ENCODE results near the gene TMEM184C.

TMEM184C gene

DNA sequence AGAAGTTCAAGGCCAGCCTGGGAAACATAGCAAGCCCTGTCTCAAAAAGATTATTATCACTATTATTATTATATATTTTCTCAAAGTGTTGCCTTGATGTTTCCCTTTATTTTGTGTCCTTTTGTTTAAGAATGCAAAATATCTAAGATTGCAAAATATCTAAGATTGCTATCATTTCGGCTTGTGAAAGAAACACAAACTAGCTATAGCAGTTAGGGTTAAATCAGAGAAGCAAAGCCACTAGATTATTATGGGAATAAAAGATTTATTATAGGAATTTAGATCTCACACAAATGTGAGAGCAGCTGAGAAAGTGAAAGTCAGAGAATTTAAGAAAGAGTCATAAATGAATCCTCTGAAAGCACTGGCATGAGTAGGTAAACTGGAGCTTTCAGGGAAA, 18.0 kb upstream of the TMEM184C start:
- TF ChIP-seq CTCF (IDR thresholded peaks at IDR 0.05; ENCODE audit: low read depth, low read length): no peak

DNA sequence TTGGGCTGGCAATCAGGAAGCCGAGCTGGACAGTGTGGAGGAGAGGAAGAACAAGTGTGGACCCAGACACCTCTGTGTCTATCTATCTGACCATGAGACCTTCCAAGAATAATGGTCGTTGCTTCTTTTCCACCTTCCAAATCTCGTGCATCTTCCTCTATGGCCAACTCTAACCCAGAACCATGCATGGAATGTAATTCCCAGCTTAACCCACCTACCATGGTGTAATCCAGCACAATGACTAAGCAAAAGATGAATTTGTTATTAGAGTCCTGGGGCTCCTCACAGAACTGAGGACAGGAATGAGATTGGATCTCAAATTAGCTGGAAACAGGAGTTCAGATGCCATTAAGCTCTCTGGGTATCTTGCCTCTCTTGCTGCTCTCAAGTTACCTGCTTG, 17.4 kb upstream of the TMEM184C start:
- no peak for TF ChIP-seq CTCF (IDR thresholded peaks at IDR 0.05; ENCODE audit: low read depth, low read length)
- H3K4me3 ChIP-seq (ENCODE audit: low read depth, low read length): no peak overlapping the region

More for the DNA sequence above, 18.0 kb upstream of the TMEM184C start:
- no peak overlapping the region for H3K4me3 ChIP-seq (ENCODE audit: low read depth, low read length)

DNA sequence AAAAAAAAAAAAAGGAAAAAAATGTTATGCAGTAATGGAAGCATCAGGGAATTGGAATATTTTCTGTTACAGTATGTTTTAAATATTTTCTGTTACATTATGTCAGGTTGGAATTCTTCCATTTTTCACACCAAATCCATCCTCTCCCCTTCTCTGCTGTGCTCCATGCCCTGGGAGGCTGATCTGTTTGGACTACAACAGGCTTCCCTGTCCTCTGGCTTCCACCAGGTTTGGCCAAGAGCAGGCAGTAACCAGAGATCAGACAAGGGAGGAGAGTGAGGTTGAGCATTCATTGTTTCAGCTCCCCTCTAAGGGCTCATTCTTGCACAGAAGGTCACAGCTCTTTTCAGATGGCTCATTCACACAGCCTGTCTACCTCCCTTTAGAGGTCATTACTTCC, 11.7 kb upstream of the TMEM184C start:
- no peak overlapping the region for H3K4me3 ChIP-seq (ENCODE audit: low read depth, low read length)
- no peak for TF ChIP-seq CTCF (IDR thresholded peaks at IDR 0.05; ENCODE audit: low read depth, low read length)

GRCh38 chr4:147607471-147607870, 9.7 kb upstream of the TMEM184C start:
- no peak overlapping the region for H3K4me3 ChIP-seq (ENCODE audit: low read depth, low read length)
- no peak for TF ChIP-seq CTCF (IDR thresholded peaks at IDR 0.05; ENCODE audit: low read depth, low read length)

- H3K4me3 ChIP-seq (ENCODE audit: low read depth, low read length): no peak overlapping the region
- no peak for TF ChIP-seq CTCF (IDR thresholded peaks at IDR 0.05; ENCODE audit: low read depth, low read length)
These were observed 6.5 kb upstream of the TMEM184C start for GRCh38 chr4:147610686-147611085.

DNA sequence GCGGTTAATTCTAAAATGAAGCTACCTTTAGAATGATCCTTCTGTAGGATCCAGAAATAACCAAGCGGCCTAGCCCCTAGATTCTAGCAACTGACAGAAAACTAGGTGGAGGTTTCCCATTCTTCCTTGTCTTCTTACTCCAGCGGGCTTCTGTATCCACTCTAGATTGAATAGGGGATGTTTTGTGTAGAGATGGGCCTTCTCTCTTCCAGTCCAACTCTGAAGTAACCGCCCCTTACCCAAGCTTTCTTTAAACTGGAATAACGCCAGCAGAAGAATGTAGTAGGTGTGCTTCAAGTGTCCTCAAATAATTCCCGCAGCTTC, 386 bp upstream of the TMEM184C start:
- H3K4me3 ChIP-seq (ENCODE audit: low read depth, low read length): peak overlapping the region; percentile 93
- no peak for TF ChIP-seq CTCF (IDR thresholded peaks at IDR 0.05; ENCODE audit: low read depth, low read length)

DNA sequence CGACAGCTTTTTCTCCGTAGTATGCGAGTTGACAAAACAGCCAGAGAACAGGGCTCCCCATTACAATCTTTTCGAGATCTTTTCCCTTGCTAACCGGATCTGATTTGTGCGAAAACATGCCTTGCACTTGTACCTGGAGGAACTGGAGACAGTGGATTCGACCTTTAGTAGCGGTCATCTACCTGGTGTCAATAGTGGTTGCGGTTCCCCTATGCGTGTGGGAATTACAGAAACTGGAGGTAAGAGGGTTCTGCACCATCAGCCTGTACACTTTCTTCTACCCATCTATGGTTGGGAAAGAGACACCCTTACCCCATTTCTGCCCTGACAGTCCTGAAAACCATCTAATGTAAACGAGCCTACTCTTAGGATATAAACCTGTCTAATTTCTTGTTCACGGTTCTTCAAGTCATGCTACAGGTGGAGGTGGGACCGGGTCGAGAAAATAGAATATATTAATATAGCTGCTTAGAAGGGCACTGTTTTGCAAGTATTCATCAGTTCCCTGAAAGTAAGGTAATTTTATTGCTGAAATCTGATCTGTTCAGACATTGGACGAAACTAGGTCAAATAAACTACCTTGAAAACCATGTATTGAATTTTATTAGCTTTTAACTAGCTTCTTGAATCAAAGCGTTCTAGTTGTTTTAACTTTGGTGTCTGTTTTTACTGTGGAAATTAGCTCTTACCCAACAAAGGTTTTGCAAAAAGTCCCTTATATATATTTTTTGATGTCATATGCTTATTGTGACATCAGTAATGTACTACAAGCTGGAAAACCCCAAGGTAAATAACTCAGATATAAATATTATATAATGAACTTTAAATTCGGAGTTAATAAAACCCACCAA, 869 bp downstream of the TMEM184C start:
- no peak for TF ChIP-seq CTCF (IDR thresholded peaks at IDR 0.05; ENCODE audit: low read depth, low read length)
- peak overlapping the region; percentile 93 for H3K4me3 ChIP-seq (ENCODE audit: low read depth, low read length)
